HepG2 (cell line): Measurements from ENCODE around the gene PHF10. TPM values are rescaled to one million over a fixed set of nuclear protein-coding genes. Genes with fewer than 3 reads are reported as not detected.

Experiments
- ATAC-seq: fragments of 200-7000 bp; cut with Tn5 transposase; 3 replicates; pipeline ENCODE4 v1.9.1; 2020; ENCODE audit warnings: mild to moderate bottlenecking, moderate library complexity
- BruUV-seq: library from RNA; stranded (reverse); fragments of 400-500 nt; replicated peaks from 2 replicates; lab custom pipeline; 2021; lab: Mats Ljungman, UMichigan
- CTCF ChIA-PET: fragments of 300-600 bp; formaldehyde crosslinking; extraction: SDS; loops from one replicate; lab custom pipeline; 2021; ENCODE audit warnings: low total read pairs, inconsistent platforms, low intra/inter-chr PET ratio; lab: Yijun Ruan, JAX
- POLR2A ChIA-PET: fragments of 350-600 bp; sonication (Branson Sonifier 250); formaldehyde crosslinking; loops from one replicate; lab custom pipeline; 2020; ENCODE audit warnings: antibody characterized with exemption, inconsistent platforms; lab: Yijun Ruan, JAX
- DNase-seq: peaks from one replicate; pipeline ENCODE4 v3.0.0-alpha.2; 2015; ENCODE audit warnings: low spot score
- FAIRE-seq: peaks from 3 replicates; lab custom pipeline; 2011; peaks lifted over from hg19 to GRCh38; lab: Jason Lieb, UNC
- H2AFZ ChIP-seq: one replicate; pipeline ENCODE4 v1.6.1; 2011; ENCODE audit warnings: low read length, inconsistent platforms
- H3K27ac ChIP-seq: fragments of 300-600 bp; 3 replicates; pipeline ENCODE4 v1.8.0; 2011; ENCODE audit warnings: mixed run types, mild to moderate bottlenecking, mixed read lengths, low read length, inconsistent platforms; ENCODE audit not compliant: insufficient read depth; ENCODE audit errors: extremely low read length
- H3K27me3 ChIP-seq, 2 experiments: fragments of 200-600 bp in 1 of 2; 2 replicates in 1 of 2; 3 replicates in 1 of 2; pipeline versions ENCODE4 v1.6.0 to v1.8.0; 2011; ENCODE audit warnings: low read length in 2 of 2, mild to moderate bottlenecking in 2 of 2, moderate library complexity in 2 of 2, inconsistent platforms in 1 of 2; ENCODE audit not compliant: insufficient read depth in 2 of 2, control insufficient read depth in 1 of 2
- H3K36me3 ChIP-seq, 2 experiments: fragments of 200-600 bp in 1 of 2; replicated peaks in 1 of 2; 2 replicates in 1 of 2; 3 replicates in 1 of 2; pipeline versions ENCODE4 v1.5.1 to v1.8.0; 2011; ENCODE audit warnings: low read length in 2 of 2, inconsistent platforms in 1 of 2; ENCODE audit not compliant: insufficient read depth in 2 of 2, control insufficient read depth in 1 of 2
- H3K4me1 ChIP-seq: 2 replicates; pipeline ENCODE4 v1.5.1; 2012; ENCODE audit warnings: low read length, inconsistent platforms; ENCODE audit not compliant: insufficient read depth
- H3K4me2 ChIP-seq: 2 replicates; pipeline ENCODE4 v1.6.0; 2011; ENCODE audit warnings: low read depth, low read length, inconsistent platforms
- H3K4me3 ChIP-seq, 3 experiments: fragments of 200-600 bp in 1 of 3; sonication (generic), shearing (Covaris generic) in 1 of 3; replicated peaks in 1 of 3; 2 replicates each; pipeline ENCODE4 v1.5.1; 2011 to 2016; ENCODE audit warnings: low read length in 3 of 3, inconsistent platforms in 2 of 3, low read depth in 2 of 3, mild to moderate bottlenecking in 2 of 3, control low read depth in 1 of 3, mixed read lengths in 1 of 3; ENCODE audit not compliant: insufficient read depth in 1 of 3
- H3K79me2 ChIP-seq: one replicate; pipeline ENCODE4 v1.6.1; 2011; ENCODE audit warnings: low read length, inconsistent platforms; ENCODE audit not compliant: insufficient read depth
- H3K9ac ChIP-seq: 2 replicates; pipeline ENCODE4 v1.6.0; 2011; ENCODE audit warnings: mild to moderate bottlenecking, low read depth, low read length, inconsistent platforms; ENCODE audit not compliant: insufficient read depth
- H3K9me3 ChIP-seq: 2 replicates; pipeline ENCODE4 v1.5.1; 2012; ENCODE audit warnings: mild to moderate bottlenecking, low read length
- H4K20me1 ChIP-seq: 2 replicates; pipeline ENCODE4 v1.6.0; 2011; ENCODE audit warnings: inconsistent platforms, mild to moderate bottlenecking, low read length, moderate library complexity; ENCODE audit not compliant: insufficient read depth
- CBX2 ChIP-seq, 2 experiments: fragments of 200-600 bp in 1 of 2; sonication (generic); formaldehyde crosslinking in 1 of 2; IDR thresholded peaks; 2 replicates each; pipeline versions ENCODE4 v1.7.0 to v1.8.1; 2018 to 2022; ENCODE audit warnings: low read depth in 2 of 2, low read length in 1 of 2, mild to moderate bottlenecking in 1 of 2, missing genetic modification reagents in 1 of 2
- CHD4 ChIP-seq: fragments of 200-600 bp; sonication (generic); IDR thresholded peaks from 2 replicates; pipeline ENCODE4 v1.7.0; 2017; ENCODE audit warnings: mild to moderate bottlenecking, low read length, borderline replicate concordance
- GABPA ChIP-seq, 2 experiments: IDR thresholded peaks; 2 replicates each; pipeline ENCODE4 v1.6.1; 2011 to 2016; ENCODE audit warnings: low read depth in 2 of 2, low read length in 1 of 2, missing biosample characterization in 1 of 2, missing genetic modification characterization in 1 of 2
- GTF2F1 ChIP-seq: fragments of 150-350 bp; IDR thresholded peaks from 2 replicates; pipeline ENCODE4 v1.6.1; 2014; ENCODE audit warnings: low read length
- ZFP37 ChIP-seq: sonication (generic); formaldehyde crosslinking; IDR thresholded peaks from 2 replicates; pipeline ENCODE4 v1.4.0; 2020; ENCODE audit warnings: missing genetic modification reagents, borderline replicate concordance
- ZNF207 ChIP-seq: fragments of 450-650 bp; IDR thresholded peaks from 2 replicates; pipeline ENCODE4 v1.6.1; 2016; ENCODE audit warnings: antibody characterized with exemption, borderline replicate concordance
- ZNF761 ChIP-seq: sonication (generic); formaldehyde crosslinking; conservative IDR thresholded peaks from 2 replicates; pipeline ENCODE4 v1.4.0; 2020; ENCODE audit warnings: mild to moderate bottlenecking, missing genetic modification reagents
- WGBS: methylation state at CpG from one replicate; pipeline ENCODE4 v1.1.6; 2017; ENCODE audit warnings: low lambda C conversion rate; 5-methylcytosine and 5-hydroxymethylcytosine counted together
- in situ Hi-C: cut with HindIII; loops from 2 replicates; pipeline ENCODE4 v1.10.0; 2017; ENCODE audit warnings: low pct_unique_long_range_greater_than_20kb; ENCODE audit not compliant: extremely low pct_ligation_motif_present
- intact Hi-C: fragments of 100-400 bp; cut with micrococcal nuclease; formaldehyde crosslinking; loops from one replicate; pipeline ENCODE4 v1.10.0; 2022; ENCODE audit not compliant: unreplicated experiment
- polyA plus RNA-seq, 8 experiments: library from polyadenylated mRNA; depleted of rRNA in 3 of 8; stranded (reverse) in 7 of 8; unstranded in 1 of 8; fragments of >200 nt; fragmentation: Illumina TruSeq in 4 of 8; extraction: Trizol in 4 of 8; gene quantifications; 2 replicates each; pipeline versions ENCODE4 v1.2.1 to v1.2.3, GENCODE V29; 2011 to 2016; ENCODE audit warnings: low read depth in 4 of 8, missing spikeins in 1 of 8, mixed read lengths in 1 of 8; ENCODE audit not compliant: insufficient read depth in 1 of 8
- total RNA-seq, 5 experiments: library from RNA; depleted of rRNA; stranded (reverse); fragments of >200 nt; fragmentation: Illumina TruSeq; extraction: Trizol; gene quantifications; 2 replicates each; pipeline ENCODE4 v1.2.3, GENCODE V29; 2016; ENCODE audit warnings: low read depth in 1 of 5
- TF ChIP-seq, protein P1 (sequence below): sonication (generic); formaldehyde crosslinking; IDR thresholded peaks from 2 replicates; pipeline ENCODE4 v1.4.0; 2020; ENCODE audit warnings: missing genetic modification reagents

PHF10 gene
- total and polyA plus RNA-seq, 2 of the 13 experiments (the other 11 are each of a cell fraction or from before 2014, with no cell fraction given) = 42.1 to 84.1 TPM

DNA sequence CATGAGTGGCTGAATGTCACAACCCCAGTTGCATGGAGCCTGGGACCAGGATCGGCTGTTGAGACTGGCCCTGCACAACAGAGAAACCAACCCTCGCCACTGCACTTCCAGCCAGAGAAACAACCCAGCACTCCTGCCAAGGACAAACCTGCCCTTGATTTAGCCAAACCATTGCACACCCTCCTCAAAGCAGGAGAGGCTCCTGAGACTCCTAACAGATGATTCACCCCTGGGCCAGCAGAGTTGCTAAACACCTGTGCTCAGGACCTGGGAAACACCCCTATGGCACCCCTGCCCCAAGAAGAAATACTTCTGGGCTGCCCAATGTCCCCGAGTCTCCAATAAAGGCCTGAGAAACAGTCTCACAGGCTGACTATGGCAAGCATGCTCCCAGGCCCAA lies 40.2 kb downstream of the PHF10 start:
- WGBS = 100% methylated on average over 3 of the region's 3 CpGs
- peaks cover 14% of the 10 kb centered on the region for H3K9me3 ChIP-seq
- ChIA-PET POLR2A (no interaction called here), CTCF (no interaction called here)
- H3K4me3 ChIP-seq = no peak overlapping the region
- no peak overlapping the region for H3K4me2 ChIP-seq
- in situ Hi-C loops (loop anchor here (25.0 kb wide), 1 partner anchor 722 kb away; no protein-coding TSS in a partner anchor), intact Hi-C loops (no loop called here)
- ATAC-seq (no peak), FAIRE-seq (no peak), DNase-seq (no peak)
- no peak overlapping the region for H3K9ac ChIP-seq
- no peak overlapping the region for H2AFZ ChIP-seq
- H3K79me2 ChIP-seq = peaks cover 4% of the 10 kb centered on the region
- H3K36me3 ChIP-seq = peaks cover 11 to 58% of the 10 kb centered on the region in 2 experiments
- no peaks in the 10 kb centered on the region for H3K27me3 ChIP-seq
- H3K4me1 ChIP-seq = no peaks in the 10 kb centered on the region
- H3K27ac ChIP-seq = no peak overlapping the region
- no peaks in the 10 kb centered on the region; the same call in 1 of the 2 replicates for H4K20me1 ChIP-seq
- BruUV-seq = no TSS peak
- TF ChIP-seq, protein P1, sequence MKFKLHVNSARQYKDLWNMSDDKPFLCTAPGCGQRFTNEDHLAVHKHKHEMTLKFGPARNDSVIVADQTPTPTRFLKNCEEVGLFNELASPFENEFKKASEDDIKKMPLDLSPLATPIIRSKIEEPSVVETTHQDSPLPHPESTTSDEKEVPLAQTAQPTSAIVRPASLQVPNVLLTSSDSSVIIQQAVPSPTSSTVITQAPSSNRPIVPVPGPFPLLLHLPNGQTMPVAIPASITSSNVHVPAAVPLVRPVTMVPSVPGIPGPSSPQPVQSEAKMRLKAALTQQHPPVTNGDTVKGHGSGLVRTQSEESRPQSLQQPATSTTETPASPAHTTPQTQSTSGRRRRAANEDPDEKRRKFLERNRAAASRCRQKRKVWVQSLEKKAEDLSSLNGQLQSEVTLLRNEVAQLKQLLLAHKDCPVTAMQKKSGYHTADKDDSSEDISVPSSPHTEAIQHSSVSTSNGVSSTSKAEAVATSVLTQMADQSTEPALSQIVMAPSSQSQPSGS (CRISPR knock-in tag) = no peak
- no peak for TF ChIP-seq GABPA (IDR thresholded peaks at IDR 0.05; ENCODE audit: low read depth, low read length)
- TF ChIP-seq GABPA (CRISPR knock-in tag; IDR thresholded peaks at IDR 0.05; ENCODE audit: low read depth) = no peak

- Histone ChIP-seq H3K79me2 (no peaks in the 10 kb centered on the region), H3K27ac (no peak overlapping the region), H4K20me1 (no peaks in the 10 kb centered on the region; the same call in 1 of the 2 replicates), H3K4me1 (peaks cover 16% of the 10 kb centered on the region; the same call in 1 of the 2 replicates), H3K27me3 (no peaks in the 10 kb centered on the region), H3K9me3 (no peaks in the 10 kb centered on the region), H2AFZ (no peak overlapping the region), H3K4me2 (no peak overlapping the region), H3K36me3 (peaks cover 14 to 36% of the 10 kb centered on the region in 2 experiments), H3K4me3 (no peak overlapping the region), H3K9ac (no peak overlapping the region)
- WGBS = 96% methylated on average over 1 of the region's 1 CpG
- ATAC-seq (no peak), DNase-seq (no peak), FAIRE-seq (no peak)
- BruUV-seq = no TSS peak
- intact Hi-C loops (no loop called here), in situ Hi-C loops (loop anchor here (25.0 kb wide), 1 partner anchor 716 kb away; no protein-coding TSS in a partner anchor)
- TF ChIP-seq GTF2F1 (no peak), ZNF761 (CRISPR knock-in tag) (no peak), CHD4 (no peak), CBX2 (IDR thresholded peaks at IDR 0.05; ENCODE audit: low read depth, low read length) (no peak), CBX2 (CRISPR knock-in tag; IDR thresholded peaks at IDR 0.05; ENCODE audit: low read depth) (no peak), ZFP37 (no peak), ZNF207 (no peak)
- CTCF ChIA-PET = no interaction called here
- POLR2A ChIA-PET = no interaction called here
Observed at GRCh38 chr6:169678342-169678741, 46.0 kb downstream of the PHF10 start.
